ENCODE measurements around the gene EIF3C.
"Not testable (repeated sequence)": the region's sequence is repeated elsewhere in the genome, so short reads cannot be mapped to it uniquely, and the experiment has no call there.

The EIF3C gene

DNA sequence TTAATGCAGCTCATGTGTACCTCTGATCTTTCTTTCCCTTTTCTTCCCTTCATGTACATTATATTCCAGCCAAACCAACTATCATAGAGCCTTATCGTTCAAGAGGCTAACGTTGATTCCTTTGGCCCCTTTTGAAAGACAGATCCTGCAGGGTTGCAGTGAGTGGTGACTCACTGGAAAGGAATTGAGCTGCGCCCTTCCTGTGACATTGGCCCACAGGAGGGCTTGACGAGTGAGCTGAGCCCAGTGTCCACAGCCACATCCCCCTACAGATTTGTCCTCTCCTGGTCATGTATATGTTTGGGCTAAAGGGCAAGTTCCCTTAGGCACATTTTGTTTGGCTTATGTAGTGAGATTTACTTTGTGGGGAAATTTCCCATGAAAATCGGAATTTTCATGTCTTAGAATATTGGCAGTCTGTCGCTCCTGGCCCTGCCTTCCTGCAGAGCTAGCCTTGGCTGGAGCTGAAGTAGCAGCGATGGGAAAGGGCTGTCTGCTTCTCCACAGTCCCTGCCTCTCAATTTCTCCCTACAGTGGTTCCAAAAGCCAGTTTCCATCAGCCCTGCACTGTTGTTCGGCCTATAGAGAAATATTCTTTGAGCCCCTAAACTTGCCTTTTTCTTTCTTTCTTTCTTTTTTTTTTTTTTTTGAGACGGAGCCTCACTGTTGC is 21.3 kb downstream of the EIF3C start:
- not testable (repeated sequence) for H3K27me3 Mint-ChIP-seq

DNA sequence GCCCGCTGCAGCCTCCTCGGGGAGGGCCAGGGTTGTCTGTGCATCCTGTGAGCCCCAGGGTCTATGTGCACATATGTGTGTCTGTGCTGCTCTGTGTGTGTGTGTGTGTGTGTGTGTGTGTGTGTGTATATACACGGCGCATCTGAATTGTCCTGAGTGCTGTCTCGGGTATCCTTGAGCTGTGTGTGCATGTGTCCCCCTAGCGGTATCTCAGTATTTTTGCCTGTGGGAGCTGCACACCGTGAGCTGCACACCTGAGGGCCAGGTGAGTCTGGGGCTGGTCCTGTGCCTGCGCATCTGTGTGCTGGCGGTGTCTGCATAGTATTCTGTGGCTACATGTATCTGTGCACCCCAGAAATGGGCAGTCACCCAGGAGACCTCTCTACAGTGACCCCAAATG is 28.5 kb downstream of the EIF3C start:
- H3K27me3 Mint-ChIP-seq; H3K27ac Mint-ChIP-seq; H3K36me3 Mint-ChIP-seq; H3K9me3 Mint-ChIP-seq (ENCODE audit: low read depth); H3K4me3 Mint-ChIP-seq; H3K4me1 Mint-ChIP-seq (ENCODE audit: low read depth): not testable (repeated sequence)

More for the DNA sequence above, 21.3 kb downstream of the EIF3C start:
- H3K4me3 Mint-ChIP-seq; H3K36me3 Mint-ChIP-seq; H3K4me1 Mint-ChIP-seq (ENCODE audit: low read depth); H3K27ac Mint-ChIP-seq; H3K9me3 Mint-ChIP-seq (ENCODE audit: low read depth): not testable (repeated sequence)

DNA sequence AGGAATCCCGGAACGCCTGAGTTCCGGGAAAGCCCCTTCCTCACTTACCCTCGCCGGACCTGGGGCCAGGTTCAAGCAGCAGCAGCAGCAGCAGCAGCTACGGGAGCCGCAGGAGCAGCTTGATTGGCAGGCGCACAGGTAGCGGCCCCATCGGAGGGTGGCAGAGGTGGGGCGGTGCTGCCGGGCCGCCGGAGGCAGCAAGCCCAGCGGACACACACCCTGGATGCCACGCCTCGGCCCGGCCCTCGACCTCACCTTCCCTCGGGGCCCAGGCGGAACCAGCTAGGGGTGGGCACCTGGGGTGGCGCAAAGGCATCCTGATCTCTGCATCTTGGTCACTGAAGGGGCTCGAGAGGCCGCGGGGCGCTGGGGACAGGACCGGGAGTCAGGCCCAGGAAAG is 29.4 kb downstream of the EIF3C start:
- not testable (repeated sequence) for H3K27me3 Mint-ChIP-seq; H3K4me1 Mint-ChIP-seq (ENCODE audit: low read depth); H3K9me3 Mint-ChIP-seq (ENCODE audit: low read depth); H3K4me3 Mint-ChIP-seq; H3K36me3 Mint-ChIP-seq; H3K27ac Mint-ChIP-seq

DNA sequence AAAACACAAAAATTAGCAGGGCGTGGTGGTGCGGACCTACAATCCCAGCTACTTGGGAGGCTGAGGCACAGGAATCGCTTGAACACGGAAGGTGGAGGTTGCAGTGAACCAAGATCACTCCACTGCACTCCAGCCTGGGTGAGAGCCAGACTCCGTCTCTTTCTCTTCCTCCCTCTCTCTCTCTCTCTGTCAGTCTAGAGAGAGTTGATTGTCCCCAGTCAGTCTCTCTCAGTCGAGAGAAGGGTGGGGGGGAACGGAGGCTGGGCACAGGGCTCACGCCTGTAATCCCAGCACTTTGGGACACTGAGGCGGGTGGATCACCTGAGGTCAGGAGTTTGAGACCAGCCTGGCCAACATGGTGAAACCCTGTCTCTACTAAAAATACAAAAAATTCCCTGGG is 30.0 kb downstream of the EIF3C start:
- H3K4me3 Mint-ChIP-seq; H3K4me1 Mint-ChIP-seq (ENCODE audit: low read depth); H3K27ac Mint-ChIP-seq; H3K9me3 Mint-ChIP-seq (ENCODE audit: low read depth); H3K36me3 Mint-ChIP-seq; H3K27me3 Mint-ChIP-seq: not testable (repeated sequence)

DNA sequence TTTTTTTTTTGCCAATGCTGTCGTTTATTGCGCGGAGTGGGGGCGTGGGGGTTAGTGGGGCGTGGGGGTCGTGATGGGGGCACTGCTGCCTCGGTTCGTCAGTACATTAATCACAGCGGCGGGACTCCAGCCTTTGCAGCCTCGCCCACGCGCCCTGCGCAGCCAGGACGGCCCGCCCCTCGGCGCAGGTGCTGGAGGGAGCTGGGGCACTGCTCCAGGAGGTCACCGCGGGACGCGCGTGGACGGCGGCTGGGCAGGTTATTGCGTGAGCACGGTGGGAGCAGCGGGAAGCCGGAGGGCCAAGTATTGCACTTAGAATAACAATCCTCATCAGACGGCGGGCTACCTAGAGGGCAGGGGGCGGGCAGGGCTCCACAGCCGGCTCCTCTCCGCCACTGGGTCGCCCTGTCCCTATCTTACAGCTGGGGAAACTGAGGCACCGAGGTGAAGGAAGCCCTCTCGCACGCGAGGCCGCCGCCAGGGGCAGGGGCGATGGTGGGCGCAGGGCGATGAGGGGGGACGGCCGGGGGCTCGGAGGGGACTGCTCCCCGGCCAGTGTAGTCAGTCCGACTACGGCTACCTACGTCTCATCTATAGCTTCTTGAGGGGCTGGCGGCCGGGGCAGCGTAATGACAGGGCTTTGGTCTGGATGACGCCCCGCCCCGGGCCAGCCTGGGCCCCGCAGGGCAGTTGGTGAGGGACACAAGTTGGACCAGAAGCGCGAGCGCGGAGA is 35.5 kb downstream of the EIF3C start:
- H3K27ac Mint-ChIP-seq; H3K36me3 Mint-ChIP-seq; H3K4me3 Mint-ChIP-seq; H3K27me3 Mint-ChIP-seq; H3K4me1 Mint-ChIP-seq (ENCODE audit: low read depth); H3K9me3 Mint-ChIP-seq (ENCODE audit: low read depth): not testable (repeated sequence)

DNA sequence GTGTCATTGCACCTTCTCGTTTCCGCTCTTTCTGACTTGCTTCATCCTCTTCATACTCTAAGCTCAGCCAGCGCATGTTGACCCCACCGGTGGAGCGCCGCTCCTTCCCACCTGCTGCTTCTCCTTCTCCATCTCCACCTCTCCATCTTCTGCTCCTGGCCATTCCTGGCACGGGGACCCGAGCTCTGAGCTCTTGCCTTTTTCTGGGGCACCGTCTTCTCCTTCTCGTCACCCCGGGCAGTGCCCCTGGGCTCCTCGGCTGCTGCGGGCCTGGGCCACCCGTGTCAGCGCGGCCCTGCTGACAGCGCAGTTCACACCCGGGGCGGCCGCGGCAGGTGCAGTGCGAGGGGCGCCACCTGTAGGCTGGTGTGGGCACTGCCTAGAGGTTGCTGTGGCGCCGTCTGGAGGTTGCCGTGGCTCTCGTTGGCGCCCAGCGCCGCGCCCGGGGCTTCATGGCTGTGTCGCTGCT is 38.8 kb downstream of the EIF3C start:
- not testable (repeated sequence) for H3K27me3 Mint-ChIP-seq; H3K27ac Mint-ChIP-seq; H3K4me1 Mint-ChIP-seq (ENCODE audit: low read depth); H3K9me3 Mint-ChIP-seq (ENCODE audit: low read depth); H3K36me3 Mint-ChIP-seq; H3K4me3 Mint-ChIP-seq

DNA sequence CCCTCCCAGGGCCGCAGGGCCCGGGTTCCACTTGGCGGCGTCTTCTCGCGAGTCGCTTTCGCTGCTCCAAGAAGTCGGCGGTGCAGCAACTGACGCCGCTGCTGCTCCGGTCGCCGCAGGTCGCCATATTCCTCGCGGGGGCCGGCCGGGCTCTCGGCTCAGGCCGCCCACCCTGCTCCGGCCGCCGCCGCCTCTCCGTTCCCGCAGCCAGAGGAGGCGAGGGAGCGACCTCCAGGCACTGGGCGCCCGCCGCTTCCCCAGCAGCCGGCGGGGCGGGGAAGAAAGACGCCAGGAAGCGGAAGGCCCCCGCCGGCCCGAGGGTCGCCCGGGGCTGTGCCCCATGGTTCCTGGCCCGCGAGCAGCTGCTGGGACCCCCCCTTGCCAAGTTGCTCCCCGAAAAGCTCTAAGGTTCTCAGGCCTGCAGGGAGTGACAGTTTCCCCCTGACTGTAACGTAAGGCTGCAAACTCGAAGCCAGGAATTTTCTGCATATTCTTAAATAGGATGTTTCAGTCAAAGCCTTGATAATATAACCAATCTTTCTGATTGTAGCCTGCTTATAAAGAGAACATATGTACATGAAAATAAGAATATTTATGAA is 39.3 kb downstream of the EIF3C start:
- H3K27ac Mint-ChIP-seq; H3K36me3 Mint-ChIP-seq; H3K27me3 Mint-ChIP-seq; H3K4me3 Mint-ChIP-seq; H3K4me1 Mint-ChIP-seq (ENCODE audit: low read depth); H3K9me3 Mint-ChIP-seq (ENCODE audit: low read depth): not testable (repeated sequence)

DNA sequence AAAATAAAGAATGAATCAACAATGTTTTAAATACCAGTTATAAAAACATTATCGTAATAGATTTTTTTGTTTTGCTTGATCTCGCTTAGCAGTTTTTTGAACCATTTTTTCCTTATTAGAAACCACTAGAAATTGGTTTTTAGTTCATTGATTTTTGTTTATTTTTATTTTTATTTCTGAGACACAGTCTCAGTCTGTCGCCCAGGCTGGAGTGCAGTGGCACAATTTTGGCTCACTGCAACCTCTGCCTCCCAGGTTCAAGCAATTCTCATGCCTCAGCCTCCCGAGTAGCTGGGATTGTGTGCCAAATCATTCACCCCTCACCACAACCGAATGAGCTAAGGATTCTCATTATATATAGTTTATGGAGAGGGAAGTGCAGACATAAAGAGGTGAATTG is 40.2 kb downstream of the EIF3C start, which contains the start of gene NPIPB9:
Gene NPIPB9, plus strand, starts transcription at position 301 of the 400 bp plus-strand sequence.
- H3K9me3 Mint-ChIP-seq (ENCODE audit: low read depth); H3K4me1 Mint-ChIP-seq (ENCODE audit: low read depth); H3K36me3 Mint-ChIP-seq; H3K27me3 Mint-ChIP-seq; H3K27ac Mint-ChIP-seq; H3K4me3 Mint-ChIP-seq: not testable (repeated sequence)

DNA sequence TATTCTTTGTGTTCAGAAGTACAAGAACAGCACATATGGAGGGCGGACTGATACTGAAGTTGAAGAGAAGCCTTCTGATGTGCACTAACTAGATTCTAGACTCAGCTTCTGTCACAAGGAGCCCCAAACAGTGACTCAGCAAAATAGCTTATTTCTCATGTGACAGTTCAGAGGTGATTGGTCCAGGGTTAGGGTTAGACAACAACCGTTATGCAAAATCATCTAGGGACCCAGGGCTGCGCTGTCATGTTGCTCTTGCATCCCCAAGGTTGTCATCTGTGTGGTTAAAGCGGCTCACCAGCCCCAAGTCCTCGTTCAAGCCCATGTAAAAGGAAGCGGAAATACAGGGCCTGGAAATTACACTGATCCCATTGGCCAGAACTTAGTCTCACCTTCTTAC is 70.4 kb downstream of the EIF3C start:
- not testable (repeated sequence) for H3K4me3 Mint-ChIP-seq; H3K36me3 Mint-ChIP-seq; H3K9me3 Mint-ChIP-seq (ENCODE audit: low read depth); H3K27me3 Mint-ChIP-seq; H3K4me1 Mint-ChIP-seq (ENCODE audit: low read depth); H3K27ac Mint-ChIP-seq

DNA sequence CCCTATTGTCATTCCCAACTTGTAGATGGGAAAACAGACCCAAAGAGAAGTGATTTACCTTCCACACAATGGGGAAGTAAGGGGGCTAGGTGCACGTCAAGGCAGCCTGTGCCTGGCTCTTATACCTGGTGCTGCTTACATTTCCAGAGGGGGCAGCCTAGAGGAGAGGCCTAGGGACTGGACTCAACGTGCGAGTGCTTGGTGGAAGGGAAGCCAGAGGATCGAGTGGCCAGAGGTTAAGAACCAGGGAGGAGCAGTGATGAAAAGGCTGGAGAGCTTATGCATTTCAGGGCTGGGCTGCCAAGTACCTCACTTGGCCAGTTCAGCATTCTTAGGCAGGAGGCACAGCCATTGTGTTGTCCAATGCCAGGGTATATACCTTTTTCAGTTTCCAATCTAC is 71.1 kb downstream of the EIF3C start:
- H3K36me3 Mint-ChIP-seq; H3K4me1 Mint-ChIP-seq (ENCODE audit: low read depth); H3K27ac Mint-ChIP-seq; H3K9me3 Mint-ChIP-seq (ENCODE audit: low read depth); H3K27me3 Mint-ChIP-seq; H3K4me3 Mint-ChIP-seq: not testable (repeated sequence)

All from activated naive CD8-positive, alpha-beta T cell (primary cell).